GM18511 (cell line): Measurements from ENCODE around the gene NHLRC3.
"Not testable (repeated sequence)": the region's sequence is repeated elsewhere in the genome, so short reads cannot be mapped to it uniquely, and the experiment has no call there.

Experiments
- ATAC-seq: cut with Tn5 transposase; IDR thresholded peaks from one replicate; pipeline ENCODE4 v1.9.1; 2021; ENCODE audit warnings: mild to moderate bottlenecking, moderate library complexity; ENCODE audit not compliant: unreplicated experiment

The NHLRC3 gene

GRCh38 chr13:39037880-39038568 lies at the start of gene NHLRC3, which contains the start of gene PROSER1:
Gene NHLRC3 (plus strand): TSS chr13:39038456. CDS start chr13:39038640, 184 bp downstream.
Gene PROSER1 (minus strand): TSS chr13:39038089. CDS start chr13:39037242, 847 bp downstream.
- peak; percentile 81 for ATAC-seq

GRCh38 chr13:38990693-38991092 lies 47.6 kb upstream of the NHLRC3 start, which contains the start of gene STOML3:
Gene STOML3 (minus strand): TSS chr13:38990831. CDS start chr13:38990721, 110 bp downstream.
- ATAC-seq, result no peak

GRCh38 chr13:38993381-38993780 lies 44.9 kb upstream of the NHLRC3 start:
- no peak for ATAC-seq

- ATAC-seq, result no peak
Observed at GRCh38 chr13:38998739-38999138, 39.5 kb upstream of the NHLRC3 start.

- not testable (repeated sequence) for ATAC-seq
Observed at GRCh38 chr13:39006371-39007111, 31.7 kb upstream of the NHLRC3 start.

GRCh38 chr13:39012608-39013007 lies 25.6 kb upstream of the NHLRC3 start:
- no peak for ATAC-seq

- ATAC-seq, result no peak
Observed at GRCh38 chr13:39013462-39013861, 24.8 kb upstream of the NHLRC3 start.

GRCh38 chr13:39016087-39016486 lies 22.2 kb upstream of the NHLRC3 start:
- ATAC-seq, result peak; percentile 96

- ATAC-seq, result peak; percentile 82
Observed at GRCh38 chr13:39016787-39017186, 21.5 kb upstream of the NHLRC3 start.

GRCh38 chr13:39020853-39021462 lies 17.3 kb upstream of the NHLRC3 start:
- no peak for ATAC-seq

GRCh38 chr13:39023316-39023715 lies 14.9 kb upstream of the NHLRC3 start:
- ATAC-seq, result no peak

GRCh38 chr13:39023761-39024160 lies 14.5 kb upstream of the NHLRC3 start:
- ATAC-seq, result no peak

GRCh38 chr13:39025433-39025839 lies 12.8 kb upstream of the NHLRC3 start:
- ATAC-seq, result no peak

GRCh38 chr13:39032150-39032549 lies 6.1 kb upstream of the NHLRC3 start:
- no peak for ATAC-seq

GRCh38 chr13:39034085-39034484 lies 4.2 kb upstream of the NHLRC3 start:
- ATAC-seq, result no peak

GRCh38 chr13:39035204-39035603 lies 3.1 kb upstream of the NHLRC3 start:
- no peak for ATAC-seq

GRCh38 chr13:39035799-39036198 lies 2.5 kb upstream of the NHLRC3 start:
- no peak for ATAC-seq

GRCh38 chr13:39036212-39036611 lies 2.0 kb upstream of the NHLRC3 start:
- ATAC-seq, result no peak

GRCh38 chr13:39037410-39037879 lies 811 bp upstream of the NHLRC3 start:
- ATAC-seq, result peak; percentile 32

GRCh38 chr13:39038569-39039030 lies 344 bp downstream of the NHLRC3 start:
- peak; percentile 43 for ATAC-seq

GRCh38 chr13:39039041-39039440 lies 785 bp downstream of the NHLRC3 start:
- ATAC-seq, result no peak
